ENCODE measurements around the gene SRC.
"Not testable (repeated sequence)": the region's sequence is repeated elsewhere in the genome, so short reads cannot be mapped to it uniquely, and the experiment has no call there.

The SRC gene

DNA sequence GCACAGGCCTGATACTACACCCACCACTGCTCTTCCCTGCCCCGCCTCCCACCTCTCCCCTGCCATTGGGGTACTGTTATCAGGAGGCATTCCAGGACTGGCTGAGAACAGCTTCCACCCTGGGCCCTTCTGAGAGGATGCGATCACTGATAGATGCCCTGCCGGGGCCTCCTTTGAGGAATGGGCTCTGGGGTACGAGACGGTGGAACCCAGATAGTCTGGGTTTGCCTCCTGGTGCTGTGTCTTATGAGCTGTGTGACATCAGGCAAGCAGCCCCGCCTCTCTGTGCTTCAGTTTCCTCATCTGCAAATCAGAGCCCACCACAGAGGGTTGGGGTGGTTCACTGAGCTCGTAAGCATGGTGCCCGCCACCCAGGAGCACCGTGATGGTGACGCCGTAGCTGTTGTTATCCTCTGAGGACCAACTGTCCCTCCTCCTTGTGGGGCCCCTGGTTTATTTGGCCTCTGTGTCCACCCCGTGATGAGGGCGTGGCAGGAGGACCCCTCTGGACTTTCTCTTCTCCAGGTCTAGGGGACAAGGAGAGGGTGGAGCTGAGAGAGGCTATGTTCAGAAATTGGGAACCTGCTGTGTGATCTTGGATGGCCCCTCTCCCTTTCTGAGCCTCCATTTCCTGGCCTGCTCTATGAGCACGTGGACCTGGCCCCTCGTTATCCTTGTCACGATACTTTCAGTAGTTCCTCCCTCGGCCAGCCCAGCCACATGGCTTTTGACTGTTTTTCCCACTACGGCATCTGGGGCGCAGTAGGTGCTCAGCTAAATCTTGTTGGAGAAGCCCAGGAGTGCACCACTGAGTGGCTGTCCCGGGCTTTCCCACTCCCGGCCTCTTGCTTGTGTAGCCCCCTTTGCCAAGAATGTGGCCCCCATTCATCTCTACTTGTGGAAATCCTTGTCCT, 18.3 kb downstream of the SRC start:
- no peak for DNase-seq (ENCODE audit: low spot score)

DNA sequence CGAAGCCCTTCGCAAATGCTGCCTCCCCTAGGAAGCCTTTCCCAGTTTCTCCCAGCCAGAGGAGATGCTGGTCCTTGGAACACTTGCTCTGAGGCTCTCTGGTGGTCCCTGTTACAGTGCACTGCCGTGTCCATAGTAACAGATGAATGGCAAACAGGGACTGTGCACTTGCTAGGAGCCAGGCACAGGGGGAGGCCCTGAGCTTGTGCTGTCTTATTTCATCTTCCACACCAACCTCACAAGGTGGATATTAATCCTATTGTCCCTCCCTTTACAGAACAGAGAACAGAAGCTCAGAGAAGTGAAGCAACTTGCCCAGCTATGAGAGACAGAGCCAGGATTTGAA, 19.0 kb downstream of the SRC start:
- no peak for DNase-seq (ENCODE audit: low spot score)

DNA sequence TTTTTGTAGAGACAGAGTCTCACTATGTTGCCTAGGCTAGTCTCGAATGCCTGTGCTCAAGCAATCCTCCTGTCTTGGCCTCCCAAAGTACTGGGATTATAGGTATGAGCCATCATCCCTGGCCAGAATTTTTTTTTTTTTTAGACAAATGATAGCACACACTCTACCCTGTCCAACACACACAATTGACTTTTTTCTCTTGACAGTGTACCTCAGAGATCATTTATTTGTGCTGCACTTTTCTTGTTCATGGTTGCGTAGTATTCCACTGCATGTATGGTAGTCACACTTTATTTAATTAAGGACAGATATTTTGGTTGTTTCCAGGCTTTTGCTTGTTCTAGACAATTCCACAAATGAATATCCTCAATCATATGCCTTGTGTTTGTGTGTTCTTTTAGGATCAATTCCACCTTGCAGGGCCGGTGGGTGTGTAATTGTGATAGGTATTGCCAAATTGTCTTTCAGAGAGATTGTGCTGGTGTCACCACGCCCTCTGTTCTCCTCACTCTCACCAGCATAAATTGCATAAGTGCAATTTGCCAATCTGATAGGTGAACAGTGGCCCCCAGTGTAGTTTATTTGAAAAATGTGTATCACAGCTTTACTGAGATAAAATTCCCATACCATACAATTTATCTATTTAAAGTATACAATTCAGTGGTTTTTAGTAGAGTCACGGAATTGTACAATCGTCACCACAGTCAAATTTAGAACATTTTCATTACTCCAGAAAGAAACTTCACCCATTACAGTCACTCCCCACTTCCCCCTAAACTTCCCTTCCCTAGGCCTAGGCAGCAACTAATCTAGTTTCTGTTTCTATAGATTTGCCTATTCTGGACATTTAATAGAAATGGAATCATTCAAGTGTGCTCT, 20.1 kb downstream of the SRC start:
- no peak for DNase-seq (ENCODE audit: low spot score)

DNA sequence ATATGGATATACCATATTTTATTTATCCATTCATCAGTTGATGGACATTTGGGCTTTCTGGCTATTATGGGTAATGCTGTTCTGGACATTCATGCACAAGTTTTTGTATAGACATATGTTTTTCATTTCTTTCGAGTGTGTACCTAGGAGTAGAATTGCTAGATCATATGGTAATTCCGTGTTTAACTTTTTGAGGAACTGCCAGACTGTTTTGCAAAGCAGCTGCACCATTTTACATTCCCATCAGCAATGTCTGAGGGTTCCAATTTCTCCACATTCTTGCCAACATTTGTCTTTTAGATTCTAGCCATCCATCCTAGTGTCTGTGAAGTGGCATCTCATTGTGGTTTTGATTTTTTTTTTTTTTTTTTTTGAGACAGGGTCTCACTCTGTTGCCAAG, 20.8 kb downstream of the SRC start:
- DNase-seq (ENCODE audit: low spot score): no peak

DNA sequence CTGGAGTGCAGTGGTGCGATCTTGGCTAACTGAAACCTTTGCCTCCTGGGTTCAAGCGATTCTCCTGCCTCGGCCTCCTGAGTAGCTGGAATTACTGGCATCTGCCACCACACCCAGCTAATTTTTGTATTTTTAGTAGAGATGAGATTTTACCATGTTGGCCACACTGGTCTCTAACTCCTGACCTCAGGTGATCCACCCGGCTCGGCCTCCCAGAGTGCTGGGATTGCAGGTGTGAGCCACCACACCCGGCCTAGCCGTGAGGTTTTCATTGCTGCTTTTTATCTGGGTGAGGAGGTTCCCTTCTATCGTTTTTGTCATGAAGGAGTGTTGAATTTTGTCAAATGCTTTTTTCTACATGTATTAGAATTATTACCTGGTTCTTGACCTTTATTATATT, 23.9 kb downstream of the SRC start:
- no peak for DNase-seq (ENCODE audit: low spot score)

DNA sequence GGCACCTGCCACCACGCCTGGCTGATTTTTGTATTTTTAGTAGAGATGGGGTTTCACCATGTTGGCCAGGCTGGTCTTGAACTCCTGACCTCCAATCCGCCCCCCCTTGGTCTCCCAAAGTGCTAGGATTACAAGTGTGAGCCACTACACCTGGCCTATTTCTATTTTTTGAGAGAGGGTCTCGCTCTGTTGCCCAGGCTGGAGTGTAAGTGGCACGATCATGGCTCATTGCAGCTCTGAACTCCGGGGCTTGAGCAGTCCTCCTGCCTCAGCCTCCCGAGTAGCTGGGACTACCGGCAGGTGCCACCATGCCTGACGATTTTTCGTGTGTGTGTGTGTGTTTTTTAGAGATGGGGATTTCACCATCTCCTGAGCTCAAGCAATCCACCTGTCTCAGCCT, 25.9 kb downstream of the SRC start:
- DNase-seq (ENCODE audit: low spot score): not testable (repeated sequence)

DNA sequence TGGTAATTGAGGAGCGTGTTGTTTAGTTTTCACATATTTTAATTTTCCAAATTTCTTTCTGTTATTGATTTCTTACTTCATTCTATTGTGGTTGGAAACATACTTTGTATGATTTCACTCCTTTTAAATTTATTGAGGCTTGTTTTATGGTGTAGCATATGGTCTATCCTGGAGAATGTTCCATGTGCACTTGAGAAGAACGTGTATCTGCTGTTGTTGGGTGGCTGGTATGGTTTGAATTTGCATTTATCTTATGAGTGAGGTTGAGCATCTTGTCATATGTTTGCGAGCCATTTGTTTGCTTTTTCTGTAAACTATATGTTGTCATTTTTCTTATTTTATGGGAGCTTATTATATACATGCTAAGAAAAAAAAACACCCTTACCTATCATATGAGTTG, 26.5 kb downstream of the SRC start:
- no peak for DNase-seq (ENCODE audit: low spot score)

DNA sequence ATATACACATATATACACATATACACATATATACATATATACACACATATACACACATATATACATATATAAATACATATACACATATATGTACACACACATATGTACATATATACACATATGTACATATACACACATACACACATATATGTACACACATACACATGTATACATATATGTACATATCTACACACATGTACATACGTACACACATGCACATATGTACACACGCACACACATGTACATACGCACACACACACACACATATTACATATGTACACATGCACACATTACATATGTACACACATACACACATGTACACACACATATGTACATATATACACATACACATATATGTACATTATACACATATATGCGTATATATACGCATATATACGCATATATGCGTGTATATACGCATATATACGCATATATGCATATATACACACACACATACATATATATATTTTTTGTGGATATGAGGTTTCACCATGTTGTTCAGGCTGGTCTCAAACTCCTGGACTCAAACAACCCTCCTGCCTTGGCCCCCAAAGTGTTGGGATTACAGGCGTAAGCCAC, 27.2 kb downstream of the SRC start:
- no peak for DNase-seq (ENCODE audit: low spot score)

DNA sequence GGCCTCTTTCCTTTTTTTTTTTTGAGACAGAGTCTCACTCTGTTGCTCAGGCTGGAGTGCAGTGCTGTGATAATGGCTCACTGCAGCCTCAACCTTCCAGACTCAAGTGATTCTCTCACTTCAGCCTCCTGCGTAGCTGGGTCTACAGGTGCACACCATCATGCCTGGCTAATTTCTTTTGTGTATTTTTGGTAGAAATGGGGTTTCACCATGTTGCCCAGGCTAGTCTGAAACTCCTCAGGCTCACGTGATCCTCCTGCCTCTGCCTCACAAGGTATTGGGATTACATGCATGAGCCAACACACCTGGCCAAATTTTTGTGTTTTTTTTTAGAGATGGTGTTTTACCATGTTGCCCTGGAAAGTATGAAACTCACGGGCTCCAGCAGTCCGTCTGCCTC, 29.3 kb downstream of the SRC start:
- no peak for DNase-seq (ENCODE audit: low spot score)

DNA sequence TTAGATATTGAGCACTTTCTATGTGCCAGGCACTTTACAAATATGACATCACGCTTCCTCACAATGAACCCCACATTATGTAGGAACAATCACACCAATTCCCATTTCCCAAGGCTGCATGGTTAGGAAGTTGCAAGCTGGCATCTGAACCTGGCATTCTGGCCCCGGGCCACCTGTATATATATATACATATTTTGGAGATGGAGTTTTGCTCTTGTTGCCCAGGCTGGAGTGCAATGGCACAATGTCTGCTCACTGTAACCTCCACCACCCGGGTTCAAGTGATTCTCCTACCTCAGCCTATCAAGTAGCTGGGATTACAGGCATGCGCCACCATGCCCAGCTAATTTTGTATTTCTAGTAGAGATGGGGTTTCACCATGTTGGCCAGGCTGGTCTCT, 30.4 kb downstream of the SRC start:
- DNase-seq (ENCODE audit: low spot score): no peak

DNA sequence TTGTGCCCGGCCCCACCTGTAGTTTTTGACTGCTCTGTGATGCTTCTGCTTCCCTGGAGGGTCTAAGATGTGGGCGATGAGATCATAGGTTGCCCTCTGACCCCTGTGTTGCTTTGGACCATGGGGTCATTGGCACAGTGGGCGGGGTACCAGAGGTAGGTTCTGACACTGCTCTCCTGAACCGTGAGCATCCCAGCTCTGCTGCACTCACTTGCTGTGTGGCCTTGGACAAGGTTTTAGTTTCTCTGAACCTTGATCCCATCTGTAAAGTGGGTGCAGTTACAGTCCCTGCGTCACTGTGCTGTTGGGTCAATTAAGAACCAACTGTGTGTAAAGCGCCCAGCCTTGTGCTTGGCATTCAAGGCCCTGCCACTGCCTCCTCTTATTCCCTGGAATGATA, 30.9 kb downstream of the SRC start:
- no peak for DNase-seq (ENCODE audit: low spot score)

DNA sequence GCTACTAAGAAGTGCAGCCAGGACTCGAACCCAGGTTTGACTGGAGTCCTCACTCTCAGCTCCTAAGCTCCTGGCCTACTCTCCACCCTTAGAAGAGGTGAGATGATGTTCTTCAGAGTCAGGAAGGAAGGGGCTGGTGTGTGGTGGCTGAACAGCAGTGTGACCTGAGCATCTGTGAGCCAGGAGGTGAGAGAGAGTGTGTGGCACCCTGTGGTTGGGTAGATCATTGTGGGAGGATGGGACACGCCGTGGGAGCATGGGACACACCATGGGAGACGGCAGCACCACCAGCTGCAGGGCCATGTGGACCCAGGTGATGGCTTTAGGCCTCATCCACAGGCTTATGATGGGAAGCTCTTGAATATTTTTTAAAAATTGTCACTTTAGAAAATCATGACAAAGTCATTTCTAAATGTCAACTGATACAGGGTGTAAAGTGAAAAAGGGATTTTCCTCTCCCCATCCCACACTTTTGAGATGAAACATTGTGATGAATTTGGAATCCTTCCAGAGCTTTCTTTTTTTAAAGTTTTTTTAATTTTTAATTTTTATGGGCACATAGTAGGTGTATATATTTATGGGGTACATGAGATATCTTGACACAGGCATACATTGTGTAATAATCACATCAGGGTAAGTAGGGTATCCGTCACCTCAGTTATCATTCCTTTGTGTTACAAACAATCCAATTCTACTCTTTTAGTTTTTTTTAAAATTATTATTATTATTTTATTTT, 31.6 kb downstream of the SRC start:
- DNase-seq (ENCODE audit: low spot score): no peak

DNA sequence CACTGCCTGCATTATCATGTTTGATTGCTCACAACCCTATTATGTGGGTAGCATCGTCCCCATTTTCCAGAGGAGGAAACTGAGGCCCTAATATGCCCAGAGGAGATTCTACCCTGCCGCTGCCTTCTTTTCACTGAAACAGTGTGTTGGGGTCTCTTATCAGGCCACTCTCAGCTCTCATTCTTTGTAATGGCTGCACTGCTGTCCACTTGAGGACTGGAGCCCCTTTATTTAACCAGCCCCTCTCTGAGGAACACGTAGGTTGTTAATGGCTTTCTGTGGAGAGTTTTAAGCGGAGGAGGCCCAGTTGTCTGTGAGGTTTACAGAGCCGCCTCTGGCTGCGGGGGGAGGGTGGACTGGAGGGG, 32.5 kb downstream of the SRC start:
- no peak for DNase-seq (ENCODE audit: low spot score)

DNA sequence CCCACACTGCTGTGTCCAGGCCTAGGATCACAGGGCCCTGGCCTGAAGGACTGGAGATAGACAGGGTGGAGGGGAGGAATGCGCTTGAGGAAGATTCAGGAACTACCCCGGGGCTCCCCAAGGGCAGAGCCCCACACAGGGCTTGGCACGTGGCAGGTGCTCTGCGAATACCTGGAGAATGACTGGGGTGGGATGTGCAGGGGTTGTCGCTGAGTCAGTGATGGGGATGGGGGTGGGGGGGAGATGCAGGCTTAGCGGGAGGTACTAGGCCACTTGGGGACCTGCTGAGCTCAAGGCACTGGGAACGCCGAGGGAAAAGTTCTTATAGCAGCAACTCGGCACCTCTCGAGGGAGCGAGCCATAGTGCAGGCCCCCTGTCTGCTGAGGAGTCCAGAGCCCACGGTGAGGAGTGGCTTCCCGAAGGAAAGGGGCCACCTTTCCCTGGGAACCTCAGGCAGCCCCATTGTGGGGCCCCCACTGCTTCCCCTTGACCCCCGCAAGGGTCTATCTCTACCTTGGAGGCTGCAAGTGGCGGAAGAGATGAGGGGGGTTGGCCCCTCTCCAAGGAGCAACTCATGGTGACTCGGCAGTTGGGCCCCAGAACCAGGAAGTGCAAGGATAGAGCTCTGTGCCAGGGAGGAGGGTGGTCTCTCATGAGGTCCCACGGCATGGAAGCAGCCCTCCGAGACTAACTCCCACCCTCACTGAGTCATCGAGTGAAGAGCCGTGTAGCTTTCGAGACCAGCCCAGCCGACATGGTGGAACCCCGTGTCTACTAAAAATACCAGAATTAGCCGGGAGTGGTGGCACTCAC, 33.1 kb downstream of the SRC start:
- no peak for DNase-seq (ENCODE audit: low spot score)

DNA sequence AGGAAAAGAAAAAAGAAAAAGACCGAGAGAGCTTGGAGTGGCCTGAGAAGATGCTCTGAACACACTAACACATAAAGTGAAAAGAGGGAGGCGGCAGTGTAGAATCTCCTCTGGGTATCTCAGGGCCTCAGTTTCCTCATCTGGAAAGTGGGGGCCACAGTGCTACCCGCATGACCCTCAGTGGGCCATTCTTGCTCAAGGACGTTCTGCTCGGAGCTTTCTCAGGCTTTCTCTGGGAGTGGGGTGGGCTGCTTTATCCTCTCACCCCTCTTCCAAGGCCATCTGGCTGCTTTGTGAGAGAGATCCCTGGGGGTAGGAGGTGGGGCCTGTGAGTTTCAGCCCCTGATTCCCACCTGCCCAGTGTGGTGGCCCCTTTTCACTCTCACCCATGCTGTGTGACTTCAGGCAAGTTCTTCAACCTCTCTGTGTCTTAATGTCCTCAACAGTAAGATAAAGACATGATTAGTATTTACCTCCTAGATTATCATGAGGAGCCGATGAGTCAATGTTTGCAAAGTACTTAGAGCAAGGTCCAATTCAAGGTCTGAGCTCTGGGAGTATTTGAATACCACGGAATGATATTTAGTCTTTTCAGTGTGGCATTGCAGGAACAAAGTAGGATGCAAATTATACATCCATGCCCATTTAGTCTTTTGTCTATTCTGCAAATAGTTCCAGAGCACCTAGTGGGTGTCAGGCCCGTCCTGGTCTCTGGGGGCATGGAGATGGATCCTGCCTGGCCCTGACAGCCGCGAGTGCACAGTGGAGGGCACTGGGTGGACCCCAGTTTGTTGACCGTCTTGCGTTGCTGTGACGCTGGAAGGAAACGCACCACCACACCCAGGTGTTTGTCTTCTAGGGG, 34.3 kb downstream of the SRC start:
- DNase-seq (ENCODE audit: low spot score): no peak

DNA sequence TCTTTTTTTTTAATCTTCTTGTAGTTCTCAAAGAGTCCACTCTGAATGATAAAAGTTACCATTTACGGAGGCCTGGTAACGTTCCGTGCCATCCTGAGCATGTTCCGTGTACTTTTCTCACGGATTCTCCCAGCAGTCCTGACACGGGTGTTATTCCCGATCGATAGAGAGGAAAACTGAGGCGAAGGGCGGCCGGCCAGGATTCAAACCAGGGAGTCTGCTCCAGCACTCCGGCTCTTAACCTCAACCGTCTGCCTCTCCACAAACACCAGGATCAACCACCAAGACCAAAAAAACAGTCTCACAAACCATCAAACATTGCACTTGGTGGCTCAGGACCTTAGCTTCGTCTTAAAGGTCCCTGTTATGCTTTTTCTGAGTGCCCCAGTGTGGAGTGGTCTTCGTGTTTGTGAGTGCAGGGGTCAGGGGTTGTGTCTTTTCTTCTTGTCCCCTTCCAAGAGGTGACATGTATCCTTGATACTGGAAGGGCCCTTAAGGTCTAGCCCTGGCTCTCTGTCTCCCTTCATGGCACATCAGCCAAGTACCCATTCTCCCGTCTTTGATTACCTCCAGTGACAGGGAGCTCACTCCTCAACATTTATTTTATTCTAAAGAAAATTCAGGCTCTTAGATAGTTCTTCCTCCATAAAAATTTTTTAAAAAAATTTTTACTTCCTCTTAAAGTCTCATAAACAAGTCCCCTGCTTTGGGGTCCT, 35.1 kb downstream of the SRC start:
- DNase-seq (ENCODE audit: low spot score): no peak

DNA sequence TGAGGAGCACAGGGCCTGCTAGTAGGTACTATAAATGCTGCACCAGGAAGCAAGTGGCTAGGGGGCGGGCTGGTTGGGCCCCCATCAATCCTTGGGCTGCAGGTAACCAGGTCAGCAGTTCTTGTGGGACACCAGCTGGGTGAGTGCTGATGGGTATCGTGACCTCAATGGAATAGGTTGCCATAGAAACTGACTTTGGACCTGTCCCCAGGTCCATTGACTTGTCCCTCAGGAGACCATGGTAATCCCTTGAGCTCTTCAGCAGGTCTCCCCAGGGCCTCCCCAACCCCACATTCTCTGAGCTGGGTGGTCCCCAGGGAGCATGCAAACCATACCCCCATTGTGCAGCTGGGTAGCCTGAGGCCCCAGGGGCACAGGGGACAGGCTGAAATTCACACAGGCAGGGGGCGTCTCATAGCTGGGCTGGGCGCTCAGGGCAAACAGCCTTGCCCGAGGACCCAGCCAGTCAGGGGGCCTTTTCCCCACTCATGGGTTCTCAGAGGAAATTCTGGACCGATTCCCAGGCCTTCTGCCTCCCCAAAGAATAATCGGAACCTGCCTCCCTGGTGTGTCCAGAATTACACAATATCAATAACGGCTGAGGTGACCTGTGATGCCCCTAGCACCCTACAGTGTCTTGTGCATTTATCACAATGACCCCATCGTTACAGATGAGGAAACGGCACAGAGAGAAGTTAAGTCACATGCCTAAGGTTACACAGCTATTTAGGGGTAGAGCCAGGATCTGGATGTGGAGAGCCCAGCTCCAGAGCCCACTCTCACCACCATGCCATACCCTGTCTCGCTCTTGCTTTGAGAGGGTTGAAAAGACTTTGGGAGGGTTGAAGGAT, 35.9 kb downstream of the SRC start:
- no peak for DNase-seq (ENCODE audit: low spot score)

DNA sequence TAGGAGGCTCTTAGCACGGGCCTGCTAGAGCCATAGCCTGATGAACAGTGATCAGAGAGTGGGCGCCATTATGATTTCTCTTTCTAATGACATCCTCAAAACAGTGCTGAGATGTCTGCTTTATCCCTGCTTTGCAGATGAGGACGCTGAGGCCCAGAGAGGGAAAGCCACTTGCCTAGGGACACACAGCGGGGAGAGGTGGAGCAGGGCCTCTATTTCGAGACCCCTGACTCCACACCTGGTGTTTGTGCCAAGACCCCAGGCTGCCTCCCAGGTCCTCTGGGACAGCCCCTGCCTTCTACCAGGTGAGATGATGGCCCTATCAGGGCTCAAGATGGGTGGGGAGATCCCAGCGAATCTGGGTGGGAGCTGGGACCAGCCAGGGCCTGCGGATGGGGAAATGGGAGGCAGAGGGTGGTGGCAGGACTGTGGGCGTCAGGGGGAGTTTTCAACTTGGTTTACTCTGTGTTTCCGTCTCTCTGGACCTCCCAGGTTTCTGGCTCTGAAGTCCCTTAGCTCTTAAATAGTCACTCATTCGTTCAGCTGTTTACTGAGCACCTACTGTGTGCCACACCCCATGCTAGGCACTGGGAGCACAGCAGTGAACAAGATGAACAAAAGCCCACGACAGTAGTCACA, 36.7 kb downstream of the SRC start:
- no peak for DNase-seq (ENCODE audit: low spot score)
